Muscle of arm (tissue), 14 donors: Measurements from ENCODE around the gene PRF1. TPM values are rescaled to one million over a fixed set of nuclear protein-coding genes. Genes with fewer than 3 reads are reported as not detected.
"Not testable (repeated sequence)": the region's sequence is repeated elsewhere in the genome, so short reads cannot be mapped to it uniquely, and the experiment has no call there.

Experiments
- DNase-seq: peaks from one replicate; pipeline ENCODE4 v3.0.0-alpha.2; 2013
- long read RNA-seq, 11 donors: transcript quantifications; one replicate each; lab custom pipeline, GENCODE V29; 2026
- polyA plus RNA-seq, 12 donors: library from polyadenylated mRNA; unstranded; fragments of 120-200 nt; gene quantifications; one replicate each; pipeline ENCODE4 v1.2.1, GENCODE V29; 2013; ENCODE audit not compliant: insufficient read length in 12 of 12

The PRF1 gene
- 1 to 10 TPM in 4 of 12 donors, under 1 TPM in 6, not detected in 2; 0.31 to 1.8 (median 0.90) TPM for polyA plus RNA-seq
- long read RNA-seq, donor 1: 0 reads
- long read RNA-seq, donor 2: 0 reads
- long read RNA-seq, donor 3: 0 reads
- long read RNA-seq, donor 4: 0 reads
- long read RNA-seq, donor 5: 0 reads
- long read RNA-seq, donor 6: 0 reads
- long read RNA-seq, donor 7: 0 reads
- long read RNA-seq, donor 8: 0 reads
- long read RNA-seq, donor 9, partial matches to known transcripts: 0 of 1 reads
- long read RNA-seq, donor 9, other reads (novel, unspliced or antisense): 0 of 1 reads
- long read RNA-seq, donor 10: 0 reads
- long read RNA-seq, donor 11: 0 reads

DNA sequence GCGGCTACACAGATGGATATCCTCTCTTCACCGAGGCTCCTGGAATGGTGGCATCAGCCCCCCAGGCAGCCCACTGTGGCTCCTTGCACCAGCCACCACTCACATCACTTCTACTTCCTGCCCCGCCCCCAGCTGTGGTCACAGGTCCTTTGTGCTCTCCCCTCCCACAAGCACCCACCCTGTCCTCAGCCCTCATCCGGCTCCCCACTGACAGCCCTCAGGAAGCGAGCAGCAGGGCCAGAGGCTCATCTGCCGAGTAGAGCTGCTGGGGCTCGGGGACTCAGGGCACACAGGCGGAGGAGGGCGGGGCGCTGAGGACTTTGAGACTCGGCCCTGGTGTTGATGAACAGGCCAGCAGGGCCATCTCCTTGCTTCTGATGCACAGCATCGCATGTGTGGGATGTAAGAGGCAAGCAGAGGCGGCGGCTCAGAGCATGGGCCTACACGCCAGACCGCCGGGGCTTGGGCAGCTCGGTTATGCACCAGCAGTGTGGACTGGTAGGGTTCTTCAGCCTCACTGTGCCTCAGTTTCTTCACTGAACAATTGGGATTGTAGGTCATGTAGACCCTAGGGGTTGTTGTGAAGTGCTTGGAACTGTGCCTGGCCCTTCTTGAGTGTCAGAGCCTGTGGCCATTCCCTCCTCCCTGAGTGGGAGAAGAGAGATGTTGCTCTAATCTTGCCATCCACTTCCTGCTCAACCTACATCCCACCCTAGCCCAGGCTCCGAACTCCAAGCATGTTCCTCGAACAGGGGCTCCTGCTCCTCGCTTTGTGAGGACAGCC lies at the start of gene PRF1:
TSS of gene PRF1 (minus strand) at position 77 of the 784 bp plus-strand sequence. CDS start 1,839 bp downstream, outside the sequence.
- DNase-seq: no peak

DNA sequence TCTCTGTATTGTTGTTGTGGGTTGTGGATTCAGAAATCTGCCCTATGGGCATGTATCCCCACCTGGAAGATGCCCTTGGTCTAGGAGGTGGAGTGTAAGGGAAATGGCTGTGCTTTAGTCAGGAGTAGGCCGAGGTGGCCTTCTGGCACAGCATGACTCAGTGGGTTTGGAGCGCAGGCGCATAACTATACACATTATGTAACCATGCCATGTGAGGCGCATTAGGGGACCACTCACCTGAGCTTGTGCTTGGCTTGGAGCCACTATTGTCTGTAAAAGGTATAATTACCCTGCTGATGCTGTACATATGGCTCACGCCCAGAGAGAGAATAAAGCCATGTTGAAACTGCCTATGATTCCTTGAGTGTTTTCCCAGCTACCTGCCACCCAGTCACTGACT lies 49.1 kb upstream of the PRF1 start:
- no peak for DNase-seq

DNA sequence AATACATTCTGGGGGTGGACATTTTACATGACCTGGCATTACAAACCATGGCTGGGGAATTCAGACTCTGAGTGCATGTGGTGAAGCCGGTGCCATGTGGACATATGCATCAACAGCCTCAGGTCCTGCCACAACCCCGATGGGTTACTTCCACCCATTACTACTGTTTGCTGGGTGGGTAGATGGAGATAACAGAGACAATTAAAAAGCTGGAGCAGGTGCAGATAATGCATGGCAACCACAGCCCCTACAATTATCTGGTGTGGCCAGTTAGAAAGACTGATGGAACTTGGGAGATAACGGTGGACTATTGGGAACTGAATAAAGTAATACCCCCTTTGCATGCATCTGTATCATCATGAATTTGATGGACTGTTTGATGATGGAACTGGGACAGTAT lies 48.2 kb upstream of the PRF1 start:
- no peak for DNase-seq

DNA sequence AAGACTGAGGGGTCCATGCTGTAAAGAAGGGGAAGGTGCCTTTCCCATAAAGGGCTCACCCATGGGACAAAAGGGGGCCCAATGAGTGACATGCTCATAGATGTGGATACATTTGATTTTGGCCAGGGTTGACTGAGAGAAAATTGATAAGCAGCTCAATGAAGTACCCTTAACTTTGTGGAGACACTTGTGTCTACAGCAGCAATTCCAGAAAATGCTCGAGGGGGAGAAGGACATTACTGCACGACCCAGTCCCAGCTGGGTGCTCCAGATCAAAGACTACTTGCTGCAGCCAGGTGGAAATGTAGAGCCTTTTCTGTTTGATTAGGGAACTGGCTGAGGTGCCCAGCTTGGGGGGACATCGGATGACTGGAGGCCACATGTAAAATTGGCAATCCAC lies 47.6 kb upstream of the PRF1 start:
- no peak for DNase-seq

DNA sequence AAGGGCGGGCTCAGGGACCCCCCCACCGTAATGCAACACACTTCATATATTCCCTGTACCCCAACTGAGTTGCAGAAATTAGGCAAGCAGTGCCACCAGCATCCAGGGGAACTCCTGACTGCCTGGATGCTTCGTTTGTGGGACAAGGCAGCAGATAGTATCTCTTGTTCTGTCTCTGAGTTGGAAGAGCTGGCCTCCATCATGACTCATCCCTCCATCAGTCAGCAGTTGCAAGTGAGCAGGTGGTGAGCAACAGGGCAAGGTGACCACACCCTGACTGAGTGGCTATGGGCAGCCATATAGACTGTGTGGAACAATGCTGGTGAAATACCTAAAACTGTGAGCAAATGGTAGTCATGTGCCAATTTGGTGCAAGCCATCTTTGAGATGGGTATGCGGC lies 47.0 kb upstream of the PRF1 start:
- no peak for DNase-seq

DNA sequence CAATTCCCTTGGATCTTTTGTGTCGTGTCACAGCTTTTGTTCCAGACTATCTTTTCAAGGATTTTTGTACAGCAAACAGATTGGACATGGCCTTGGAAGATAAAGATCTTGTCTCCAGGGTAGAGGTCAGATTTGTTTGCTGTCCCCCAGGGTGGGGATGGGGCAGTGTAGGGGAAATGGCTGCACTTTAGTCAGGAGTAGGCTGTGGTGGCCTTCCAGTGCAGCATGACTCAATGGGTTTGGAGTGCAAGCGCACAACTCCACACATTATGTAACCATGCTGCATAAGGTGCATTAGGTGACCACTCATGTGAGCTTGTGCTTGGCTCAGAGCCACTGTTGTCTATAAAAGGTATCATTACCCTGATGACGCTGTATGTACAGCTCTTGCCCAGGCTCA lies 45.9 kb upstream of the PRF1 start:
- DNase-seq: no peak

DNA sequence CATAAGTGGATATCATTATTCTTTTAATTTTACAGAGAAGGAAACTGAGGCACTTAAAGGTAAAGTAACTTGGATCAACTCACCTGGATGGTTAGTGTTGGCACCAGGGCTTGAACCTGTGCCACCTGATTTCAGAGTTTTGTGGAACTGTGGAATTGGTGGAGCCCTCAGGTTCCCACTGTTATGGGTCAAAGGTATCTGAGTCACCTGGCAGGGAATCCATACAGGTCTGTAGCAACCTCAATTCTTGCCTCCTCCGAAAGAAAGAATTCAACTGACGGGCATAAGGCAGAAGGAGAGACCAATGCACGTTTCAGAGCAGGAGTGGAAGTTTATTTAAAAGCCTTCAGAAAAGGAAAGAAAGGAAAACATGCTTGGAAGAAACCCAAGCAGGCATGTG lies 44.5 kb upstream of the PRF1 start:
- no peak for DNase-seq

DNA sequence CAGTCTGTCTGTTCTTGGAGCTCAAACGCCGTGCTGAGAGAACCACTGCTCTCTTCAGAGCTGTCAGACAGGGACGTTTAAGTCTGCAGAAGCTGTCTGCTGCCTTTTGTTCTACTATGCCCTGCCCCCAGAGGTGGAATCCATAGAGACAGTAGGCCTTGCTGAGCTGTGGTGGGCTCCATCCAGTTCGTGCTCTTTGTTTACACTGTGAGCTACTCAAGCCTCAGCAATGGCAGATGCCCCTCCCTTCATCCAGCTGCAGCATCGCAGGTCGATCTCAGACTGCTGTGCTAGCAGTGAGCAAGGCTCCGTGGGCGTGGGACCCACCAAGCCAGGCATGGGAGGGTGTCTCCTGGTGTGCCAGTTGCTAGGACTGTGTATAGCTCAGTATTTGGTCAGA lies 42.4 kb upstream of the PRF1 start:
- DNase-seq: not testable (repeated sequence)

DNA sequence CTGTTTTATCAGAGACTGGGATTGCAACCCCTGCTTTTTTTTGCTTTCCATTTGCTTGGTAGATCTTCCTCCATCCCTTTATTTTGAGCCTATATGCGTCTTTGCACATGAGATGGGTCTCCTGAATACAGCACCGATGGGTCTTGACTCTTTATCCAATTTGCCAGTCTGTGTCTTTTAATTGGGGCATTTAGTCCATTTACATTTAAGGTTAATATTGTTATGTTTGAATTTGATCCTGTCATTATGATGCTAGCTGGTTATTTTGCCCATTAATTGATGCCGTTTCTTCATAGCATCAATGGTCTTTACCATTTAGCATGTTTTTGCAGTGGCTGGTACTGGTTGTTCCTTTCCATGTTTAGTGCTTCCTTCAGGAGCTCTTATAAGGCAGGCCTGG lies 40.7 kb upstream of the PRF1 start:
- DNase-seq: not testable (repeated sequence)

DNA sequence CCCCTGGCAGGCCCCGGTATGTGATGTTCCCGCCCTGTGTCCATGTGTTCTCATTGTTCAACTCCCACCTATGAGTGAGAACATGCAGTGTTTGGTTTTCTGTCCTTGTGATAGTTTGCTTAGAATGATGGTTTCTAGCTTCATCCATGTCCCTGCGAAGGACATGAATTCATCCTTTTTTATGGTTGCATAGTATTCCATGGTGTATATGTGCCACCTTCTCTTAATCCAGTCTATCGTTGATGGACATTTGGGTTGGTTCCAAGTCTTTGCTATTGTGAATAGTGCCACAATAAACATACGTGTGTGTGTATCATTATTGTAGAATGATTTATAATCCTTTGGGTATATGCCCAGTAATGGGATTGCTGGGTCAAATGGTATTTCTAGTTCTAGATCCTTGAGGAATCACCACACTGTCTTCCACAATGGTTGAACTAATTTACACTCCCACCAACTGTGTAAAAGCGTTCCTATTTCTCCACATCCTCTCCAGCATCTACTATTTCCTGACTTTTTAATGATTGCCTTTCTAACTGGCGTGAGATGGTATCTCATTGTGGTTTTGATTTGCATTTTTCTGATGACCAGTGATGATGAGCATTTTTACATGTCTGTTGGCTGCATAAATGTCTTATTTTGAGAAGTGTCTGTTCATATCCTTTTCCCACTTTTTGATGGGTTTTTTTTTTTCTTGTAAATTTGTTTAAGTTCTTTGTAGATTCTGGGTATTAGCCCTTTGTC lies 37.3 kb upstream of the PRF1 start:
- not testable (repeated sequence) for DNase-seq

DNA sequence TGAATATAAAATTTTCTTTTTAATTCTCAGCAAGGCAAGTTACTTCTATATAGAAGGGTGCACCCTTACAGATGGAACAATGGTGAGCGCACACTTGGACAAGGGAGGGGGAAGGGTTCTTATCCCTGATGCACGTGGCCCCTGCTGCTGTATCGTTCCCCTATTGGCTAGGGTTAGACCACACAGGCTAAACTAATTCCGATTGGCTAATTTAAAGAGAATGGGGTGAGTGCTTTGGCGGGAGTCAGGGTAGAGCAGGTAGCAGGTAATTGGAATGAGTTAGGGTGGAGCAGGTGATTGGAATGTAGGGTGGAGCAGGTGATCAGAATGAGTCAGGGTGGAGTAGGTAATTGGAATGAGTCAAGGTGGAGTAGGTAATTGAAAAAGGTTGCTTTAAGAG lies 32.0 kb upstream of the PRF1 start:
- DNase-seq: not testable (repeated sequence)

DNA sequence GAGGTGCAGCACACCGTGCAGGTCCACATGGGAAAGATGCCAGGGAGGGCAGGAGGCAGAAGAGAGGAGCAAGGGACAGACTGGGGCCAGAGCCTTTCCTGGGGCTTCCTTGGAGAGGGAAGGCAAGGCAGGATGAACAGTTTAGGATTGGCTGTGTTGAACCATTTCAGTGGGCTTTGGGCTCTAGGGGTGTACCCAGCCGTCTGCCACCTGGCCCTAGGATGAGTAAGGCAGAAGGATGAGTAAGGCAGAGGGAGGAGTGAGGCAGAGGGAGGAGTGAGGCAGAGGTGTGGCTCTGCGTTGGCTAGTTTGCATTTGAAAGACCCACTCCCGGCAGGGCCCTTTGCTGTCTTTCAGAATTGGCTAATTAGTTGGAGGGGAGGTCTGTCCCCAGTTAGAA lies 31.5 kb upstream of the PRF1 start:
- DNase-seq: no peak

DNA sequence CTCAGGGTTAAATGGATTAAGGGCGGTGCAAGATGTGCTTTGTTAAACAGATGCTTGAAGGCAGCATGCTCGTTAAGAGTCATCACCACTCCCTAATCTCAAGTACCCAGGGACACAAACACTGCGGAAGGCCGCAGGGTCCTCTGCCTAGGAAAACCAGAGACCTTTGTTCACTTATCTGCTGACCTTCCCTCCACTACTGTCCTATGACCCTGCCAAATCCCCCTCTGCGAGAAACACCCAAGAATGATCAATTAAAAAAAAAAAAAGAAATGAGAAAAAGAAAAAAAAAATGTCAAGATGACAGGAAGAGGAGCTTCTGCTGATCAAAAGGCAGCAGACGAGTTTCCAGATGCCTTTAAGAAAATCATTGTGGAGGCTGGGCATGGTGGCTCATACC lies 29.2 kb upstream of the PRF1 start:
- DNase-seq: not testable (repeated sequence)

DNA sequence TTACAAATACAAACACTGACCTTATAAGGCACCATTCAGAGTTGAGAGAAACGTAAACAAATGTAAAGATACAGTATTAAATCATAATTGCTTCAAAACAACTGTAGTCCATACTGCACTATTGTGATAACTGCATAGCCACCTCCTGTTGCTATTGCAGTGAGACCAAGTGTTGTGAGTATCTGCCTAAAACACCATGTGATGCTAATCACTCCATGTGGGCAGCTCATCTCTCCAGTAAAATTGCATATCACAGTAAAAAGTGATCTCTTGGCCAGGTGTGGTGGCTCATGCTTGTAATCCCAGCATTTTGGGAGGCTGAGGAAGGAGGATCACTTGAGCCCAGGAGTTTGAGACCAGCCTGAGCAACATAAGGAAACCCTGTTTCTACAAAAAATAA lies 26.8 kb upstream of the PRF1 start:
- DNase-seq: no peak

DNA sequence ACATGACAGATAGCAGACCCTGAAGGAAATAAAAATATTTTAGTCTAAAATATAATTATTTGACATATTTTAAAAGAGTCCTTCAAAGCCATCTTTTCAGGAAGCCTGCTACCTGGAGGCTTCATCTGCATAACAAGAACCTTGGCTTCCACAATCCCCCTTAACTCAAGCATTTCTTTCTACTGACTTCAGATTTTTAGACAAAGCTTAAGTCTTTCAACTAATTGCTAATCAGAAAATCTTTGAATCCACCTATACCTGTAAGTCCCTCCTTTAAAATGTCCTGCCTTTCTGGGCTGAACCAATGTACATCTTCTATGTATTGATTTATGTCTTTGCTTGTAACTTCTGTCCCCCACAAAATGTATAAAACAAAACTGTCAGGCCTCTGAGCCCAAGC lies 23.5 kb upstream of the PRF1 start:
- DNase-seq: no peak

DNA sequence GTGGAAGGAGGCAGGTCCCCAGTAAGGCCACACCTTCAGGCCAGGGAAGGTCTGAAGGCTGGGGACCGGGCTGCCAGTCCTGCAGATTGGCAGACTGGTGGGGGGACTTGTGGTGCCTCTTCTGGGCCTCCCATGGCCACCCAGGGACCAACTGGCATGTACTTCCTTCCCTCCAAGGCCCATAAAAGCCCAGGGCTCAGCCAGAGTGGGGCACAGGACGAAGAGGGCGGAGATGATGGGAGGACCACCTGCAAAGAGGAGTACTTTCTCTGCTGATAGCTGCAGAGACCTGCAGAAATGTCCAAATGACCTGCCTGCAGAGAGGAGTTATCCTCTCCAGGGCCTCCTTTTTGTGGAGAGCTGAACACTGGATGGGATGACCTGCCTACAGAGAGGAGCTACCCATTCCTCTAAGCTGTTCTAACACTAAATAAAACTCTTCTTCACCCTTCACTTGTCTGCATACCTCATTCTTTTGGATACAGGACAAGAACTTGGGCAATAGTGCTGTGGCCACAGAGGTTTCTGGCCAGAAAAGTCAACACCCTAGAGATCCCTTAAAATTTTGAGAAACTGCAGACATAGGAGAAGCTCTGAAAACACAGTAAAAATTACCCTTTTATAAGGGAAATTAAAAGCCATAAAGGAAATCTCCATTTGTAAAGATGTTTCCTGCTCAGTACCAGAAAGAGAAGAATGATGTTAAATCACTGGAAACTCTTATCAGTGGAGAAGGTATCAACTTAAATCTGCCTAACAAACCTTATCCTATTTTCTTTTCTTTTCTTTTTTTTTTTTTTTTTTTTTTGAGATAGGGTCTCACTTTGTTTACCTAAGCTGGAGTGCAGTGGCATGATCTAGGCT lies 20.7 kb upstream of the PRF1 start:
- no peak for DNase-seq

DNA sequence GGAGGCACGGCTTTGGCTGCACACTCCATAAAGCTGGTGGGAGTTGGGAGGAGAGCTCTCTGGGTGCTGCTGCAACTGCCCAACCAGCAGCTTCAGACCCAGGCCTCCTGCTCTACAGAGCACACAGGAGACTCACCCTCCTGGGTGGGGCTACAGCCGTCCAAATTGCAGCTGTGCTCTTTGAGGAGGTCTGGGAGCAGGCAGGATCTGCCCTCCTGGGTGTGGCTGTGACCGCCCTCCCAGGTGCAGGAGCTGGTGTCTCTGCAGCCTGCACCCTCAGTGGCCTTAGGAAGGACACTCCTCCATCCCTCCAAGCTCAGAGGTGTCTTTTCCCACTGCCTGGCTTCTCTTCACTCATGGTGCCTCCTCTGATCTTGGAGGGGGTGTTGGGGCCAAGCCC lies 20.0 kb upstream of the PRF1 start:
- no peak for DNase-seq

DNA sequence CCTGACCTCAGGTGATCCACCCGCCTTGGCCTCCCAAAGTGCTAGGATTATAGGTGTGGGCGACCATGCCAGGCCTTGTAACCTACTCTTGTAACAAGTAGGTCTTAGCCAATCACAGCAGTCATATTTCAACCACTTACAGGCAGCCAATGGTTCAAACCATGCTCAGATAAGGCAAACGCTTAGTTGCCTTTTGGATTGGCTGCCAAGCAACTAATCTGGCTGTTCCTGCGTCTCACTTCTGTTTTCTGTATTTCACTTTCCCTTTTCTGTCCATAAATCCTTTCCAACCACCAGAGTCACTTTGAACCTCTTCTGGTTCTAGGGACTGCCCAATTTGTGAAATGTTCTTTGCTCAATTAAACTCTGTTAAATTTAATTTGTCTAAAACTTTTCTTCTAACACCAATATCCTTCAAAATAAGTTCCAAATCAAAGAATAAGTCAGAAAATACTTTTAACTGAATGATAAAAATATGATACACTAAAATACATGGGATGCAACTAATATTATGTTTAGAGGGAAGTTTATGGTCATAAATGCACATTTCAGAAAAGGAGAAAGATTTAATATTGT lies 19.1 kb upstream of the PRF1 start:
- no peak for DNase-seq

DNA sequence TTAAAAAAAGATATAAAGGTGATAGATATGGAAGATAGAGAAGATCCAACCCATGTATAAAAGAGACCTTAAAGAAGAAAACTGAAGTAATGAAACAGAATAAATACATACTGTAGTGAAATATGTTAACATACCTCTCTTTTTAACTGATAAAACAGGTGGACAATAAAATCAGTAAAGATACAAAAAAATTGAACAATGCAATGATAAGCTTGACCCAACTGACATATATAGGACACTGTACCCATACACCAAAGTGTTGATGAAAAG lies 17.4 kb upstream of the PRF1 start:
- DNase-seq: no peak

DNA sequence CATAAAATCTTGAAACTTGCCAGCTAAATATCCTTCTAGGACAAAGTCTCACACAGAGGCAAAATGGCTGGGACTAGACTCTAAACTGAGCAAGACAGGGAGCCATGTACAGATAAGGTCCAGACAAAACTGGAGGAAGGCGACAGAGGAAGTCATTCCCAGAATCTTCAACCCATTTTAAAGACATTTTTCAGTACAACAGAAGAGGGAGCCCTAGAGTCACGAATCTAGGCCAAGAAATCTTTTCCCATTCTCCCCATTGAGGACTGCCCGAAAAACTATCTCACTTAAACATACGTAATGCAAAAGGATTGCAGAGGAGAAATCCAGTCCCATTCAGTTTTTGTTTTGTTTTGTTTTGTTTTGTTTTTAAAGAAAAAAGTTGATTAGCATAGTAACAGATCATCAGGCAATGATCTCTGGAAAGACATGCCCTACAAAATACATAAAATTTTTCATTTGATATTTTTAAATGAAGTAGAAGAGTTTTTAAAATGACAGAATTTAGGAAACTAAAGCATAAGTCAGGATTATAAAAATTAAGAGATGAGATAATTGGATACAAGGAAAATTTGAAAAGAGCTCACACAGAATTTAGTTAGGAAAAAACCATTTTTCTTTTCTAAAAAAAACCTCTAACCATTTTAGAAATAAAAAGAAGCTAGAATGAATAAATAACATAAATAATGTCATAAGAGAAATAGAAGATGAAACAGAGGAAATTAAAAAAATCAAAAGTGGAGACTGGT lies 16.9 kb upstream of the PRF1 start:
- no peak for DNase-seq

DNA sequence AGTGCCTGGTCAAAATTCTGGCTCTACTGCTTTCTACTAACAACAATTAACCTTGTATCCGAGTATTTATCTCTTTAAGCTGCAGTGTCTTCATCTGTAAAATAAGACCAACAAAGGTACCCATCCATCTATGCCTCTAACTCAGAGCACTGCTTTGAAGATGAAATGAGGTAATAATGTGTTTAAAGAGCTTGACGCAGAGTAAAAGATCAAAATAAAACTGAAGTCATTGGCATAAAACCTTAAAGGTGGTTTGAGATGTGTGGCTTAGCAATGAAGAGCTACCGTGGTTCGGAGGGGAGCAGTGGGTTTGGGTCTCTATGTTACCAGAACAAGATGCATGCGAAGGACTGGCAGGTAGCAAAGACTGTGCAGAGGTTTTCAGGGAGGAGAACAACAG lies 16.1 kb upstream of the PRF1 start:
- no peak for DNase-seq
